IMR-90 (cell line): ENCODE data around the gene SLC6A16. TPM values are rescaled to one million over a fixed set of nuclear protein-coding genes. Genes with fewer than 3 reads are reported as not detected.

ENCODE experiments used
- ATAC-seq: fragments of 200-7000 bp; cut with Tn5 transposase; 2 replicates; pipeline ENCODE4 v1.9.1; 2020; ENCODE audit warnings: low read depth, mild to moderate bottlenecking, moderate library complexity
- BruUV-seq: library from RNA; stranded (reverse); fragments of 400-500 nt; replicated peaks from 2 replicates; lab custom pipeline; 2021; lab: Mats Ljungman, UMichigan
- CTCF ChIA-PET: fragments of 300-600 bp; formaldehyde crosslinking; extraction: SDS; loops from one replicate; lab custom pipeline; 2021; ENCODE audit warnings: antibody characterized with exemption; lab: Yijun Ruan, JAX
- POLR2A ChIA-PET: fragments of 300-600 bp; sonication (Branson Sonifier 250); formaldehyde crosslinking; loops from one replicate; lab custom pipeline; 2022; ENCODE audit warnings: antibody characterized with exemption; ENCODE audit not compliant: unreplicated experiment; lab: Charles Lee
- DNase-seq: peaks from one replicate; pipeline ENCODE4 v3.0.0; 2013
- H2AFZ ChIP-seq: replicated peaks from 2 replicates; pipeline ENCODE3; 2013; ENCODE audit warnings: low read length, mild to moderate bottlenecking; ENCODE audit not compliant: poor library complexity
- H2AK5ac ChIP-seq: 2 replicates; pipeline ENCODE4 v1.6.1; 2013; ENCODE audit warnings: low read depth, low read length, inconsistent platforms
- H2AK9ac ChIP-seq: replicated peaks from 2 replicates; pipeline ENCODE3; 2013; ENCODE audit warnings: mild to moderate bottlenecking, low read depth, low read length, moderate library complexity; ENCODE audit not compliant: poor library complexity
- H2BK120ac ChIP-seq: 2 replicates; pipeline ENCODE4 v1.6.1; 2013; ENCODE audit warnings: low read depth, low read length, inconsistent platforms
- H2BK15ac ChIP-seq: 3 replicates; pipeline ENCODE4 v1.6.1; 2013; ENCODE audit warnings: low read depth, low read length, inconsistent platforms
- H2BK20ac ChIP-seq: 2 replicates; pipeline ENCODE4 v1.6.1; 2013; ENCODE audit warnings: low read depth, mild to moderate bottlenecking, inconsistent platforms, low read length, moderate library complexity
- H2BK5ac ChIP-seq: 2 replicates; pipeline ENCODE4 v1.6.1; 2013; ENCODE audit warnings: mild to moderate bottlenecking, low read depth, low read length, inconsistent platforms; ENCODE audit not compliant: poor library complexity, severe bottlenecking
- H3K14ac ChIP-seq: replicated peaks from 2 replicates; pipeline ENCODE4 v1.6.1; 2013; ENCODE audit warnings: low read depth, low read length, inconsistent platforms
- H3K18ac ChIP-seq: 2 replicates; pipeline ENCODE4 v1.6.1; 2013; ENCODE audit warnings: low read depth, low read length, control low read depth
- H3K23ac ChIP-seq: 2 replicates; pipeline ENCODE4 v1.6.1; 2013; ENCODE audit warnings: low read depth, low read length, inconsistent platforms
- H3K27ac ChIP-seq: 2 replicates; pipeline ENCODE4 v1.5.1; 2013; ENCODE audit warnings: mild to moderate bottlenecking, control low read depth, low read length; ENCODE audit not compliant: insufficient read depth
- H3K27me3 ChIP-seq: 2 replicates; pipeline ENCODE4 v1.6.1; 2013; ENCODE audit warnings: low read length; ENCODE audit not compliant: control insufficient read depth, insufficient read depth
- H3K36me3 ChIP-seq: 2 replicates; pipeline ENCODE4 v1.6.1; 2013; ENCODE audit warnings: low read length, mixed read lengths; ENCODE audit not compliant: control insufficient read depth, insufficient read depth
- H3K4ac ChIP-seq: 2 replicates; pipeline ENCODE4 v1.6.1; 2013; ENCODE audit warnings: low read depth, low read length, inconsistent platforms
- H3K4me1 ChIP-seq: 2 replicates; pipeline ENCODE4 v1.6.1; 2013; ENCODE audit warnings: low read length, mixed read lengths; ENCODE audit not compliant: control insufficient read depth, insufficient read depth
- H3K4me2 ChIP-seq: 2 replicates; pipeline ENCODE4 v1.6.1; 2013; ENCODE audit warnings: low read depth, mild to moderate bottlenecking, control low read depth, low read length, moderate library complexity
- H3K4me3 ChIP-seq: 2 replicates; pipeline ENCODE4 v1.5.1; 2013; ENCODE audit warnings: low read depth, mild to moderate bottlenecking, control low read depth, low read length, moderate library complexity; ENCODE audit not compliant: insufficient read depth
- H3K56ac ChIP-seq: 2 replicates; pipeline ENCODE4 v1.6.1; 2013; ENCODE audit warnings: low read length, inconsistent platforms; ENCODE audit not compliant: insufficient read depth; ENCODE audit errors: extremely low read depth
- H3K79me1 ChIP-seq, 2 experiments: 2 replicates each; pipeline ENCODE4 v1.6.1; 2013; ENCODE audit warnings: low read length in 2 of 2, inconsistent platforms in 1 of 2, low read depth in 1 of 2
- H3K9ac ChIP-seq: 2 replicates; pipeline ENCODE4 v1.6.1; 2013; ENCODE audit warnings: low read depth, low read length, control low read depth
- H3K9me1 ChIP-seq: 2 replicates; pipeline ENCODE4 v1.6.1; 2013; ENCODE audit warnings: low read length, inconsistent platforms; ENCODE audit not compliant: insufficient read depth
- H3K9me3 ChIP-seq: 2 replicates; pipeline ENCODE4 v1.6.1; 2013; ENCODE audit warnings: low read length; ENCODE audit not compliant: control insufficient read depth, insufficient read depth
- H4K20me1 ChIP-seq: 2 replicates; pipeline ENCODE4 v1.6.1; 2013; ENCODE audit warnings: low read length, inconsistent platforms; ENCODE audit not compliant: insufficient read depth
- H4K5ac ChIP-seq: 2 replicates; pipeline ENCODE4 v1.6.1; 2013; ENCODE audit warnings: mild to moderate bottlenecking, low read depth, low read length, control low read depth
- H4K8ac ChIP-seq, 2 experiments: 2 replicates each; pipeline ENCODE4 v1.6.1; 2013; ENCODE audit warnings: low read depth in 2 of 2, low read length in 2 of 2, control low read depth in 1 of 2, inconsistent platforms in 1 of 2
- H4K91ac ChIP-seq: 2 replicates; pipeline ENCODE4 v1.6.1; 2013; ENCODE audit warnings: low read depth, low read length, inconsistent platforms; ENCODE audit not compliant: insufficient read depth
- BHLHE40 ChIP-seq: fragments of 150-350 bp; IDR thresholded peaks from 2 replicates; pipeline ENCODE4 v1.6.1; 2016; ENCODE audit warnings: mild to moderate bottlenecking, low read depth, low read length
- FOS ChIP-seq: fragments of 150-350 bp; IDR thresholded peaks from 2 replicates; pipeline ENCODE4 v1.6.1; 2016; ENCODE audit warnings: low read depth, low read length
- WGBS, 2 experiments: methylation state at CpG; one replicate each; pipeline versions ENCODE4 v1.1.5 to v1.1.7; 2013; ENCODE audit warnings: missing lambda C conversion rate in 2 of 2; ENCODE audit not compliant: insufficient read length in 1 of 2; ENCODE audit errors: extremely low coverage in 2 of 2; 5-methylcytosine and 5-hydroxymethylcytosine counted together
- dilution Hi-C: fragments of 300-500 bp; cut with HindIII; formaldehyde crosslinking; loops from one replicate; pipeline ENCODE4 v1.14.3; 2018; ENCODE audit warnings: low sequenced_read_pairs; ENCODE audit not compliant: unreplicated experiment
- in situ Hi-C: fragments of 300-500 bp; cut with MboI; formaldehyde crosslinking; loops from 3 replicates; pipeline ENCODE4 v1.14.3; 2019; ENCODE audit warnings: low sequenced_read_pairs, inconsistent platforms, mixed read lengths
- intact Hi-C: fragments of 100-400 bp; cut with micrococcal nuclease; formaldehyde crosslinking; loops from 2 replicates; pipeline ENCODE4 v1.10.0; 2022
- polyA plus RNA-seq, 3 experiments: library from polyadenylated mRNA; depleted of rRNA; stranded (reverse); fragments of >200 nt; gene quantifications; 2 replicates each; pipeline ENCODE4 v1.2.3, GENCODE V29; 2012; ENCODE audit warnings: low replicate concordance in 1 of 3
- total RNA-seq: library from RNA; depleted of rRNA; stranded (reverse); fragments of >200 nt; gene quantifications from 2 replicates; pipeline ENCODE4 v1.2.3, GENCODE V29; 2012
- TF ChIP-seq, protein P1 (sequence below): fragments of 150-350 bp; IDR thresholded peaks from 2 replicates; pipeline ENCODE4 v1.6.1; 2017; ENCODE audit warnings: mild to moderate bottlenecking, antibody characterized with exemption, low read length, low read depth
- TF ChIP-seq, protein P2 (sequence below): conservative IDR thresholded peaks from 2 replicates; pipeline ENCODE4 v1.5.1; 2012; ENCODE audit warnings: mild to moderate bottlenecking, low read depth, low read length, improper control_type of control experiment

The SLC6A16 gene
- total and polyA plus RNA-seq, 2 of the 4 experiments (the other 2 are of a cell fraction): 0.18 to 0.89 TPM

DNA sequence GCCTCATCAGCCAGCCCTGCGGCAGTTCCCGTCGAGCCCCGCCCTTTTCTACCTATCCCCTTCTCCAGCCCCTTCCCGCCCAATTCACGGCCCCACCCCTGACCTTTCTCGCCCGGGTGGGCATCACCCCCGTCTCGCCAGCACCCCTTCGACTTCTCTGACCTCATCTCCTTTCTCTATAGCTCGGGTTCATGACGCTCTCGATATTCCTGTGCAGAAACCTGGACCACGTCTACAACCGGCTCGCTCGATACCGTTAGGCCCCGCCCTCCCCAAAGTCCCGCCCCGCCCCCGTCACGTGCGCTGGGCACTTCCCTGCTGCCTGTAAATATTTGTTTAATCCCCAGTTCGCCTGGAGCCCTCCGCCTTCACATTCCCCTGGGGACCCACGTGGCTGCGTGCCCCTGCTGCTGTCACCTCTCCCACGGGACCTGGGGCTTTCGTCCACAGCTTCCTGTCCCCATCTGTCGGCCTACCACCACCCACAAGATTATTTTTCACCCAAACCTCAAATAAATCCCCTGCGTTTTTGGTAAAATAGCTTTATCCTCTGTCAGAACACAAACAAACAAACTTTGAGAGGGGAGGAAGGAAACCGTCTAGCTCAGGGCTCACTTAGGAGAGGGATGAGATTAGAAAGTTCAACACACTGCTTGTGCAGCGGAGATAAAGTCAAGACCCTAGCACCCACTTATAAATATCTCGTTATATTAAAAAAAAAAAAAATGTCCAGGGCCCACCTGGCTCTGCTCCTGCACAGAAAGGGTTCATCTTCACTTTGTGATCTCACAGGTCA, 15.3 kb upstream of the SLC6A16 start:
- no peak overlapping the region for H3K56ac ChIP-seq
- no TSS peak for BruUV-seq
- no peak overlapping the region for H2BK20ac ChIP-seq
- no peak overlapping the region for H2BK5ac ChIP-seq
- DNase-seq (no peak), ATAC-seq (peak; percentile 15; the same call in 1 of the 2 replicates)
- H2BK15ac ChIP-seq: no peak overlapping the region
- in situ Hi-C loops (no loop called here), dilution Hi-C loops (no loop called here), intact Hi-C loops (no loop called here)
- no peak overlapping the region for H3K14ac ChIP-seq
- H3K4me2 ChIP-seq: no peak overlapping the region
- H3K79me1 ChIP-seq: peaks cover 0 to 9% of the 10 kb centered on the region in 2 experiments; a peak in 2 of 4 replicates
- no peaks in the 10 kb centered on the region for H3K9me3 ChIP-seq
- H4K8ac ChIP-seq: no peak overlapping the region
- H3K36me3 ChIP-seq: peaks cover 45% of the 10 kb centered on the region
- H3K27me3 ChIP-seq: no peaks in the 10 kb centered on the region
- CTCF ChIA-PET: no interaction called here
- no peaks in the 10 kb centered on the region; the same call in none of the 2 replicates for H4K20me1 ChIP-seq
- no peak overlapping the region for H4K91ac ChIP-seq
- no peak overlapping the region for H4K5ac ChIP-seq
- no peak overlapping the region for H2AFZ ChIP-seq
- H3K9ac ChIP-seq: no peak overlapping the region
- H3K23ac ChIP-seq: no peak overlapping the region
- H3K4me1 ChIP-seq: no peaks in the 10 kb centered on the region
- H3K9me1 ChIP-seq: 0 out of 2 replicates have a peak, but pooled peaks cover 5% of the 10 kb centered on the region
- POLR2A ChIA-PET: interaction anchor here (0.6 kb wide), 1 partner anchor 453 kb away, joined by 3 read pairs; no protein-coding TSS in a partner anchor
- H3K27ac ChIP-seq: no peak overlapping the region
- WGBS, 2 experiments: 38% methylated on average over 24 of the region's 36 CpGs; no CpG with 5 or more reads in 1 of the 2 experiments
- TF ChIP-seq FOS (no peak), BHLHE40 (peak; percentile 57)
- TF ChIP-seq, protein P1, sequence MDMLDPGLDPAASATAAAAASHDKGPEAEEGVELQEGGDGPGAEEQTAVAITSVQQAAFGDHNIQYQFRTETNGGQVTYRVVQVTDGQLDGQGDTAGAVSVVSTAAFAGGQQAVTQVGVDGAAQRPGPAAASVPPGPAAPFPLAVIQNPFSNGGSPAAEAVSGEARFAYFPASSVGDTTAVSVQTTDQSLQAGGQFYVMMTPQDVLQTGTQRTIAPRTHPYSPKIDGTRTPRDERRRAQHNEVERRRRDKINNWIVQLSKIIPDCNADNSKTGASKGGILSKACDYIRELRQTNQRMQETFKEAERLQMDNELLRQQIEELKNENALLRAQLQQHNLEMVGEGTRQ: peak; percentile 60
- TF ChIP-seq, protein P2, sequence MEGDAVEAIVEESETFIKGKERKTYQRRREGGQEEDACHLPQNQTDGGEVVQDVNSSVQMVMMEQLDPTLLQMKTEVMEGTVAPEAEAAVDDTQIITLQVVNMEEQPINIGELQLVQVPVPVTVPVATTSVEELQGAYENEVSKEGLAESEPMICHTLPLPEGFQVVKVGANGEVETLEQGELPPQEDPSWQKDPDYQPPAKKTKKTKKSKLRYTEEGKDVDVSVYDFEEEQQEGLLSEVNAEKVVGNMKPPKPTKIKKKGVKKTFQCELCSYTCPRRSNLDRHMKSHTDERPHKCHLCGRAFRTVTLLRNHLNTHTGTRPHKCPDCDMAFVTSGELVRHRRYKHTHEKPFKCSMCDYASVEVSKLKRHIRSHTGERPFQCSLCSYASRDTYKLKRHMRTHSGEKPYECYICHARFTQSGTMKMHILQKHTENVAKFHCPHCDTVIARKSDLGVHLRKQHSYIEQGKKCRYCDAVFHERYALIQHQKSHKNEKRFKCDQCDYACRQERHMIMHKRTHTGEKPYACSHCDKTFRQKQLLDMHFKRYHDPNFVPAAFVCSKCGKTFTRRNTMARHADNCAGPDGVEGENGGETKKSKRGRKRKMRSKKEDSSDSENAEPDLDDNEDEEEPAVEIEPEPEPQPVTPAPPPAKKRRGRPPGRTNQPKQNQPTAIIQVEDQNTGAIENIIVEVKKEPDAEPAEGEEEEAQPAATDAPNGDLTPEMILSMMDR: no peak
- no peak overlapping the region for H2AK9ac ChIP-seq
- no peak overlapping the region for H2BK120ac ChIP-seq
- H3K18ac ChIP-seq: no peak overlapping the region
- H3K4ac ChIP-seq: no peak overlapping the region
- no peak overlapping the region for H3K4me3 ChIP-seq
- 0 out of 2 replicates have a peak overlapping the region, but pooled peaks have one; percentile 21 for H2AK5ac ChIP-seq
